SK-N-SH treated with all-trans-retinoic acid at 6 μM for 48 hours (cell line): ENCODE measurements around the gene TEX36.
A peak's percentile ranks its signal among the peaks of the same experiment; 100 is the strongest.
"Not testable (repeated sequence)": the region's sequence is repeated elsewhere in the genome, so short reads cannot be mapped to it uniquely, and the experiment has no call there.

Experiments
- ATAC-seq: fragments of 200-7000 bp; cut with Tn5 transposase; 3 replicates; pipeline ENCODE4 v1.9.1; 2020; ENCODE audit warnings: mild to moderate bottlenecking, moderate library complexity
- CREB5 ChIP-seq: fragments of 250-450 bp; sonication (Bioruptor Pico); IDR thresholded peaks from 2 replicates; pipeline ENCODE4 v1.5.1; 2020; ENCODE audit warnings: low read depth, mild to moderate bottlenecking, moderate library complexity
- ISL1 ChIP-seq: fragments of 250-450 bp; sonication (Bioruptor Pico); IDR thresholded peaks from 2 replicates; pipeline ENCODE4 v2.1.2; 2022; ENCODE audit warnings: mild to moderate bottlenecking, moderate library complexity
- PATZ1 ChIP-seq: fragments of 250-450 bp; sonication (Bioruptor Pico); IDR thresholded peaks from 2 replicates; pipeline ENCODE4 v1.8.0; 2020; ENCODE audit warnings: mild to moderate bottlenecking, moderate library complexity, borderline replicate concordance
- POU6F1 ChIP-seq: fragments of 250-450 bp; sonication (Bioruptor Pico); IDR thresholded peaks from 2 replicates; pipeline ENCODE4 v1.8.0; 2021; ENCODE audit warnings: low read depth, mild to moderate bottlenecking, moderate library complexity, borderline replicate concordance
- TCF4 ChIP-seq: fragments of 250-450 bp; sonication (Bioruptor Pico); IDR thresholded peaks from 2 replicates; pipeline ENCODE4 v1.8.0; 2021; ENCODE audit warnings: mild to moderate bottlenecking, moderate library complexity, borderline replicate concordance
- TSHZ2 ChIP-seq: fragments of 250-450 bp; sonication (Bioruptor Pico); IDR thresholded peaks from 2 replicates; pipeline ENCODE4 v1.5.0; 2020; ENCODE audit warnings: mild to moderate bottlenecking, moderate library complexity

The TEX36 gene

GRCh38 chr10:125699562-125700143 lies 16.7 kb upstream of the TEX36 start (continued):
- TF ChIP-seq TSHZ2 (CRISPR knock-in tag) = no peak

DNA sequence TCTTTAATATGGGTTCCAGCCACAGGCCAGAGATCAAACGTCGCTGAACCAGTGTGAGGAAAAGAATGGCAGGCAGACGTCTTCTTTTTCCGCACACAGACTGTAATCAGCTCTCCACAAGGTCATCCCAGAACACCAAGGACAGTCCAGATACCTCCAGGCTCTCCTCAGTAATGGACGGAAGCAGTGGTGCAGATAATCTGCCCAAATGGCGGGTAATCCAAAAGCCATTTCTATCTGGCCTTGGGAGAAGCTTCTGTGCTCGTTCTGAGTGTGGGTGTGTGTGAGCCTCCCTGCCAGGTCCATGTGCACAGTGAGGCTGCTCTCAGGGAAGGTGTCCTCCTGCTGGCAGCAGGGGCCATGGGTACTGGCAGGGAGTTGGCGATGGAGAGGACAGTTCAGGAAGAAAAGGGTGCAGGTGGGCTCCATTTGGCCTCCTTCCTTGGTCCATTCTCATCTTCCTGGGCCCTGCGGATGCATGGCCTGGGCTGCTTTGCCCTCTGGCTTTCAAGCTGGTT lies 15.6 kb upstream of the TEX36 start:
- no peak for TF ChIP-seq PATZ1 (CRISPR knock-in tag)
- ATAC-seq = peak; percentile 46; the same call in 1 of the 3 replicates

DNA sequence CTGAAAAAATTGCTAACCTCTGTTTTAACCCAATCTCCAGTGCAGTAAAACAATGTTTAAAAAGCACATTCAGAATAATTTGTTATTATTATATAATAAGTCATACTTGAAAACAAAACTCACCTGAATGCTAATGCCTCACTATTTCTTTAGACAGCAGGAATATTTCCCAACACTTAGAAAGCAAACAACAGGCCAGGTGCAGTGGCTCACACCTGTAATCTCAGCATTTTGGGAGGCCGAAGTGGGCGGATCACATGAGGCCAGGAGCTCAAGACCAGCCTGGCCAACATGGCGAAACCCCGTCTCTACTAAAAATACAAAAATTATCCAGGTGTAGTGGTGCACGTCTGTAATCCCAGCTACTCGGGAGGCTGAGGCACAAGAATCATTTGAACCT lies 13.9 kb upstream of the TEX36 start:
- ATAC-seq = not testable (repeated sequence)

DNA sequence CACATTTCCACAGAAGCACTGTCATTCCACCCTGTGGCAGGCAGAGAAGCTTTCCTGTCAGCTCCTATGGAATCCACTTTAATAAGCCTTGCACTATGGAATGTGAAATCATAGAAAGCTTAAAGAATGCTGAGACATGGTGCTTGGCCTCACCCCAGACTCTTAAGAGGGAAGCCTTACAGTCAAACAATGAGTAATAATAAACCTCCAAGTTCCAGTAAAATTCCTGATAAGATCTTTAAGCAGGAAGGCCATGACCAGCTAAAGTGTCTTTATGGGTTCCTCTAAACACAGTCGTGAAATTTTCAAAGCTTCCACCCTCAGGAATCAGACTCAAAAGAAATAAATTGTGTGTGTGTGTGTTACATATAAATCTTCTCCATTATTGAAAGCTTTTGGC lies 11.9 kb upstream of the TEX36 start:
- TF ChIP-seq TSHZ2 (CRISPR knock-in tag) = no peak
- peak; percentile 72 for TF ChIP-seq ISL1 (CRISPR knock-in tag)
- peak; percentile 86 for ATAC-seq

DNA sequence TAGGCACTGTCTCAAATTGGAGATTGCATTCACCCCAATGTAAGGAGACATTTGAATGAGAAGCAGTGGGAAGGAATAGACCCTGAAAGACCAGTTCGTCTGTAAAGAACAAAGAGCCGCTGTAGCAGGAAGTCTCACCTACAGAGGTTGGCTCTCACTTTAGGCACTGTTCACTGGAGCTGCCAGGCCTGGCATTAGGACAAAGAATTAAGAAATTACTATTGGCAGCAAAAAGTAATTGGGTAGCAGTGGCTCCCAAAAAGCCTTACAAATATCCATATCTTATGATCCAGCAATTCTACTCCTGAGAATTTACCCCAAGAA lies 10.5 kb upstream of the TEX36 start:
- no peak for TF ChIP-seq ISL1 (CRISPR knock-in tag)
- no peak for TF ChIP-seq CREB5
- TF ChIP-seq POU6F1 (CRISPR knock-in tag) = no peak
- no peak for ATAC-seq

DNA sequence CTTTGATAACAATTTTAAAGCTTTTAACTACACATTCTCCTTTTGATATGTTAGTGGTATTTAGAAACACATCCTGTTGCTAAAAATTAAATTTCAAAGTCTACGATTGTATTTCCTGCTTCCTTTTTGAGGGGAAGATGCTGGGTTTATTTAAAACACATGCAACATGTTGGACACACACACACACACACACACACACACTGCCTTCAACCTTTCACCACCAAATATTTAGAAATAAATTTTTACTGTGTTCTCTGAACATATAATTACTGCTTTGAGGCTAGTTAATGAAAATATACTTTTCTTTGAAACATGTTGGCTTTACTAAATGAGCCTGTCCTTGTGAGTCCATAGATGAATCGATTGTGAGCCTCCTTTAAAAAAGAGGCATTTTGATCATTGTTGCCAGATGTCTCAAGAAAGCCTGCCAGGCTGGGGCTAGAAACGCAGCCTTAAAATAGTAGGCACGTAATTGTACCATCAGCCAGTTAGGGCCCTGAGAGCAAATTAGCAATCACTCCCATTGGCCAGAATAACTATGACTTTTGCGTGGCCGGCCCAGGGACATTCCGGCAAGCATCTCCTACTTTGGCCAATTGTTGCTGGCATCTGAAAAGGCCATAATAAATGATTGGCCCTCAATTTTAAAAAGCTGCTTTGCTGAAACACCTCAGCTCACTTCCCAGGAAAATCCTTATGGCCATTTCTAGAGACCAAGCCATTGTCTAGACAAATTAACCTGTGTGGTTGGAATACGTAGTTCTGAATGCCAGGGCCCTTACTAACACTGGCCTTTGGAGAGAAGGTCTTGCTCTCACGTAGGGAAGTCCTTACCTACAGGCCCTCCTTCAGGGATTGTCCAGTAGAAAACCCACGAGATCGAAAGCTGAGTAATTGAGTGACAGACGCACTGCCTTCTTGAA lies 9.9 kb upstream of the TEX36 start:
- TF ChIP-seq CREB5 = no peak
- 0 out of 2 replicates have a peak, but pooled peaks have one; percentile 18 for TF ChIP-seq TCF4 (CRISPR knock-in tag)
- ATAC-seq = no peak
